ENCODE results near the gene OR10AG1.

DNA sequence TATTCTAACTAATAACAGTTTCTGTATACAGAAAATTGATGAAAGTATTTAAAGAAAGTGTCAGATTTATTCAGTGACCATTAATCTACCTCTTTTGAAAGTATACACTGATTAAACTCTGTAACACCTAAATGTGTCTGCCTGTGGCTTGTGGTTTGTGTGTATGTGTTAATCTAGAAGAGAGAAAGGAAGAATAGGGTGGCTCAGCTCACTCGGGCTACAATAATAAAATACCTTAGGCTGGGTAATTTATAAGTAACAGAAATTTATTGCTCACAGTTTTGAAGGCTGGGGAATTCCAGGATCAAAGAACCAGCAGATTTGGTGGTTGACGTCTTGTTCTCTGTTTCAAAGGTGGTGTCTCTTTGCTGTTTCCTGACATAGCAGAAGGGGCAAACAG lies 44.1 kb upstream of the OR10AG1 start:
- TF ChIP-seq, protein P1, sequence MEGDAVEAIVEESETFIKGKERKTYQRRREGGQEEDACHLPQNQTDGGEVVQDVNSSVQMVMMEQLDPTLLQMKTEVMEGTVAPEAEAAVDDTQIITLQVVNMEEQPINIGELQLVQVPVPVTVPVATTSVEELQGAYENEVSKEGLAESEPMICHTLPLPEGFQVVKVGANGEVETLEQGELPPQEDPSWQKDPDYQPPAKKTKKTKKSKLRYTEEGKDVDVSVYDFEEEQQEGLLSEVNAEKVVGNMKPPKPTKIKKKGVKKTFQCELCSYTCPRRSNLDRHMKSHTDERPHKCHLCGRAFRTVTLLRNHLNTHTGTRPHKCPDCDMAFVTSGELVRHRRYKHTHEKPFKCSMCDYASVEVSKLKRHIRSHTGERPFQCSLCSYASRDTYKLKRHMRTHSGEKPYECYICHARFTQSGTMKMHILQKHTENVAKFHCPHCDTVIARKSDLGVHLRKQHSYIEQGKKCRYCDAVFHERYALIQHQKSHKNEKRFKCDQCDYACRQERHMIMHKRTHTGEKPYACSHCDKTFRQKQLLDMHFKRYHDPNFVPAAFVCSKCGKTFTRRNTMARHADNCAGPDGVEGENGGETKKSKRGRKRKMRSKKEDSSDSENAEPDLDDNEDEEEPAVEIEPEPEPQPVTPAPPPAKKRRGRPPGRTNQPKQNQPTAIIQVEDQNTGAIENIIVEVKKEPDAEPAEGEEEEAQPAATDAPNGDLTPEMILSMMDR (IDR thresholded peaks at IDR 0.05), result no peak
- TF ChIP-seq POLR2A (IDR thresholded peaks at IDR 0.05), result no peak
